ENCODE measurements around the gene SPRY1. TPM values are rescaled to one million over a fixed set of nuclear protein-coding genes. Genes with fewer than 3 reads are reported as not detected.

The SPRY1 gene
- total RNA-seq, 4 donors from 2014 or later: 22.1 to 47.2 (median 33.7) TPM

DNA sequence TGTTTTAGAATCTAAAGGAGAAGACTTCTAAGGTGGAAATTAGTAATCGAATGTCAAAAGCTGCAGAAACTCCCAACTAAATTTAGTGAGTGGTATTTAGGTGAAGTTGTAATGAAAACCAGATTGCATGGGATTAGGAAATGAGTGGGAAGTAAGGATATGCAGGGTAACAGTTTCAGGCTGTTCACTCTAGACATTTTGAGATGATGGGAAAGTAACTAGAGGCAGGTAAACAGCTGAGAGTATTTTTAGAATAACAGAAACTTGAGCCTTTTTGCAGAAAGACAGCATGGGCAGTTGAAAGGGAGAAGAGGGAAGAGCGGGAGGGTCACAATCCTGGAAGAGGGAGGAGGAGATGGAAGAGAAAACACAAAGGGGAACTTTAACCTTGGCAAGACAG lies 12.7 kb downstream of the SPRY1 start:
- no peak overlapping the region for H3K4me3 ChIP-seq
- peaks cover 10 to 51% (median 18%) of the 10 kb centered on the region in 4 donors for H3K4me1 ChIP-seq
- H3K9me3 ChIP-seq: no peaks in the 10 kb centered on the region
- in situ Hi-C loops (cut with MboI; ENCODE audit: low pct_ligation_motif_present in 1 of 4, low pct_unique_long_range_greater_than_20kb in 1 of 4, low sequenced_read_pairs in 3 of 4) (no loop called here), intact Hi-C loops (cut with DNase I; ENCODE audit: low total_unique reads) (no loop called here)
- 86 to 88% methylated on average over 2 of the region's 2 CpGs for WGBS, 2 donors (ENCODE audit: low coverage in 1 of 2)
- peak overlapping the region in 3 of 4 donors; percentile 4 to 21 (median 17) for H3K27ac ChIP-seq
- DNase-seq: no peak
- no peaks in the 10 kb centered on the region for H3K36me3 ChIP-seq
- H3K27me3 ChIP-seq: no peaks in the 10 kb centered on the region
- TF ChIP-seq, protein P1, sequence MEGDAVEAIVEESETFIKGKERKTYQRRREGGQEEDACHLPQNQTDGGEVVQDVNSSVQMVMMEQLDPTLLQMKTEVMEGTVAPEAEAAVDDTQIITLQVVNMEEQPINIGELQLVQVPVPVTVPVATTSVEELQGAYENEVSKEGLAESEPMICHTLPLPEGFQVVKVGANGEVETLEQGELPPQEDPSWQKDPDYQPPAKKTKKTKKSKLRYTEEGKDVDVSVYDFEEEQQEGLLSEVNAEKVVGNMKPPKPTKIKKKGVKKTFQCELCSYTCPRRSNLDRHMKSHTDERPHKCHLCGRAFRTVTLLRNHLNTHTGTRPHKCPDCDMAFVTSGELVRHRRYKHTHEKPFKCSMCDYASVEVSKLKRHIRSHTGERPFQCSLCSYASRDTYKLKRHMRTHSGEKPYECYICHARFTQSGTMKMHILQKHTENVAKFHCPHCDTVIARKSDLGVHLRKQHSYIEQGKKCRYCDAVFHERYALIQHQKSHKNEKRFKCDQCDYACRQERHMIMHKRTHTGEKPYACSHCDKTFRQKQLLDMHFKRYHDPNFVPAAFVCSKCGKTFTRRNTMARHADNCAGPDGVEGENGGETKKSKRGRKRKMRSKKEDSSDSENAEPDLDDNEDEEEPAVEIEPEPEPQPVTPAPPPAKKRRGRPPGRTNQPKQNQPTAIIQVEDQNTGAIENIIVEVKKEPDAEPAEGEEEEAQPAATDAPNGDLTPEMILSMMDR (IDR thresholded peaks at IDR 0.05): no peak
- TF ChIP-seq EP300 (IDR thresholded peaks at IDR 0.05; ENCODE audit: low read depth) (no peak), POLR2AphosphoS5 (IDR thresholded peaks at IDR 0.05) (no peak), POLR2A (IDR thresholded peaks at IDR 0.05) (no peak)

DNA sequence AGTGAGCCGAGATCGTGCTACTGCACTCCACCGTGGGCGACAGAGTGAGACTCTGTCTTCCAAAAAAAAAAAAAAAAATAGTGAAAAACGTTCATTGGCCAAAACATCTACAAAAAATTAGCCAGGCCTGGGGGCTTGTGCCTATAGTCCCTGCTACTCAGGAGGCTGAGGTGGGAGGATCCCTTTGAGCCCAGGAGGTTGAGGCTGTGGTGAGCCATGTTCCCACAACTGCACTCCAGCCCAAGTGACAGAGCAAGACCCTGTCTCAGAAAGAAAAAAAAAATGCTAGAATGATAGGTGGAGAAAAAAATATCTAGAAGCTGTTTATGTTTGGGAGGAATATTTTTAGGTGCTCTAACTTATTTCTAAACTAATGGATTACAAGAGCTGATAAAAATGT lies 14.9 kb downstream of the SPRY1 start:
- Histone ChIP-seq H3K9me3 (no peaks in the 10 kb centered on the region), H3K36me3 (no peaks in the 10 kb centered on the region), H3K4me3 (no peak overlapping the region), H3K4me1 (peaks cover 10 to 39% (median 18%) of the 10 kb centered on the region in 4 donors), H3K27me3 (no peaks in the 10 kb centered on the region), H3K27ac (peak overlapping the region; percentile 56 to 66 (median 64))
- in situ Hi-C loops (cut with MboI; ENCODE audit: low pct_ligation_motif_present in 1 of 4, low pct_unique_long_range_greater_than_20kb in 1 of 4, low sequenced_read_pairs in 3 of 4) (no loop called here), intact Hi-C loops (cut with DNase I; ENCODE audit: low total_unique reads) (no loop called here)
- TF ChIP-seq EP300 (IDR thresholded peaks at IDR 0.05; ENCODE audit: low read depth): no peak
- no peak for TF ChIP-seq POLR2AphosphoS5 (IDR thresholded peaks at IDR 0.05)
- TF ChIP-seq, protein P1 (IDR thresholded peaks at IDR 0.05): no peak
- no peak for TF ChIP-seq POLR2A (IDR thresholded peaks at IDR 0.05)
- DNase-seq: no peak
- WGBS, 2 donors (ENCODE audit: low coverage in 1 of 2): 66 to 79% methylated on average over 5 of the region's 5 CpGs

DNA sequence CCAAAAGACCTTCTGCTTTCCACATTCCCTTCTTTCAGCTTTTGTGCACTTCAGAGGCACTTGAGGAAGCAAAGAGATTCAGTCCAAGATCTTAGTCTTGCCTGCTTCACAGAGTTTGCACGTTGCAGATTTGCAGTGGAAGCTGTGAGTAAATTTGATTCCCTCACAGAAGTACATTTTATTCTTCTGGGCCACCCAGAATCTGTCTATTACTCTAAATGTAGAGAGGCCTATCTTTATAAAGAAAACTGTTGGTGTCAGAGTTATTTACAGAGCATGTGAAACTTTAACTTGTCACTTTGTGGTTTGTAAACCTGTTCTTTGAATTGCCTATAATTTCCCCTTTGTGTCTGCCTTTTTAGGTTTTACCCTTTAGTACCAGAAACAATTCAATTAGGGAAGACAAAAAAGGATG lies 15.5 kb downstream of the SPRY1 start:
- intact Hi-C loops (cut with DNase I; ENCODE audit: low total_unique reads) (no loop called here), in situ Hi-C loops (cut with MboI; ENCODE audit: low pct_ligation_motif_present in 1 of 4, low pct_unique_long_range_greater_than_20kb in 1 of 4, low sequenced_read_pairs in 3 of 4) (no loop called here)
- H3K4me3 ChIP-seq: no peak overlapping the region
- peak overlapping the region; percentile 56 to 66 (median 64) for H3K27ac ChIP-seq
- DNase-seq: no peak
- 0 to 3% methylated on average over 1 of the region's 1 CpG for WGBS, 2 donors (ENCODE audit: low coverage in 1 of 2)
- H3K9me3 ChIP-seq: no peaks in the 10 kb centered on the region
- no peaks in the 10 kb centered on the region for H3K36me3 ChIP-seq
- no peaks in the 10 kb centered on the region for H3K27me3 ChIP-seq
- H3K4me1 ChIP-seq: peaks cover 10 to 33% (median 18%) of the 10 kb centered on the region in 4 donors
- TF ChIP-seq POLR2A (IDR thresholded peaks at IDR 0.05) (no peak), POLR2AphosphoS5 (IDR thresholded peaks at IDR 0.05) (no peak), EP300 (IDR thresholded peaks at IDR 0.05; ENCODE audit: low read depth) (no peak)
- TF ChIP-seq, protein P1 (IDR thresholded peaks at IDR 0.05): no peak

DNA sequence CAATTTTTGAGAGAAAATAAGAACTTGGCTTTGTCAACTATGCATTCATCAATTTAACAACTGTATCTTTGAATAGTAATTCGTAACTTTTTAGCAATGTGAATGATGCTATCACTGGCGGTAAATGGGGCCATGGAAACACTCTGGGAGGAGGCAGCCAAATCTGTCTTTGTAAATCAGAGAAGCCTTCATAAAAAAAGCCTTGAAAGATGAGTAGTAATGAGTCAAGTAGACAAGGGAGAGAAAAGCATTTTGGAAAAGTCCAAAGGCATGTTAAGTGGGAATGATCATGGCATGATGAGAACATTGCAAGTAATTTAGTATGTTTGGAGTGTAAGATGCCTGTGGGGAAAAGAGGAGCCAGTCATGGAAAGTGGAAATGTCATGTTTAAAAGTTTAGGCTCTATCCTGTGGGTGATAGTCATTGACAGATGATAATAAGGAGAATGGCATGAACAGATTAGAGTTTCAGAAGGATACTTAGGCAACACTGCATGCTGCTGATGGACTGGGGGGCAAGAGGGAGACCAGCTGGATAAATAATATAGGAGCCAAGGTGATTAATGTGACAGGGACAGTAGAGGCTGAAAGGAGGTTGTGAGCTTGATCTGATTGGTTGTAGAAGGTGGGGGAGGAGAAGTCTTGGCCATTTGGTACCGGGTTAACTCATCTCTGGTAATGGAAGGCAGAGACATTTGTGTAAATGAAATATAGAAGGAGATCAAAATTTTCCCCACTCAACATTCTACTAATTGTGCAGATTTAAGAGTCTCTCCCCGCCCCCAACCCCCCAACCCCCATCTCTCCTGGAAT lies 16.3 kb downstream of the SPRY1 start:
- in situ Hi-C loops (cut with MboI; ENCODE audit: low pct_ligation_motif_present in 1 of 4, low pct_unique_long_range_greater_than_20kb in 1 of 4, low sequenced_read_pairs in 3 of 4): no loop called here
- intact Hi-C loops (cut with DNase I; ENCODE audit: low total_unique reads): no loop called here

More for the DNA sequence above, 16.3 kb downstream of the SPRY1 start:
- H3K9me3 ChIP-seq: no peaks in the 10 kb centered on the region
- TF ChIP-seq POLR2A (IDR thresholded peaks at IDR 0.05): no peak
- no peak for TF ChIP-seq EP300 (IDR thresholded peaks at IDR 0.05; ENCODE audit: low read depth)
- TF ChIP-seq POLR2AphosphoS5 (IDR thresholded peaks at IDR 0.05): no peak
- TF ChIP-seq, protein P1 (IDR thresholded peaks at IDR 0.05): no peak
- H3K36me3 ChIP-seq: no peaks in the 10 kb centered on the region
- H3K4me1 ChIP-seq: peaks cover 10 to 30% (median 19%) of the 10 kb centered on the region in 4 donors
- peak overlapping the region; percentile 56 to 66 (median 64) for H3K27ac ChIP-seq
- no peaks in the 10 kb centered on the region for H3K27me3 ChIP-seq
- no peak overlapping the region for H3K4me3 ChIP-seq
- no peak for DNase-seq
- 57 to 69% methylated on average over 4 of the region's 4 CpGs for WGBS, 2 donors (ENCODE audit: low coverage in 1 of 2)
